ENCODE data around the gene AADACL2. TPM values are rescaled to one million over a fixed set of nuclear protein-coding genes. Genes with fewer than 3 reads are reported as not detected.

Gene AADACL2
- total RNA-seq (2022; extraction: Qiagen RNA extraction; ENCODE audit: low read depth) = not detected in 5 replicates

GRCh38 chr3:151733613-151734012 is at the start of gene AADACL2:
AADACL2 (plus strand) TSS chr3:151733927; CDS start chr3:151734036, 109 bp downstream.

Other genes starting within 250 kb of the AADACL2 start
- 11.4 to 14.2 TPM (median 13.5 TPM) in 5 replicates for gene AADAC, start 80.2 kb downstream of the AADACL2 start, total RNA-seq (2022; extraction: Qiagen RNA extraction; ENCODE audit: low read depth)
- gene SUCNR1, start 139.7 kb downstream of the AADACL2 start, total RNA-seq (2022; extraction: Qiagen RNA extraction; ENCODE audit: low read depth) = 0.06 to 0.15 TPM (median 0.10 TPM) in 5 replicates

Data from A549 treated with GW870086 at 1 μM for 4 hours (cell line).